GM12892 (cell line): ENCODE results near the gene SYTL4.

Source experiments
- POLR2A ChIP-seq: IDR thresholded peaks from 2 replicates; pipeline ENCODE4 v1.6.1; 2011; ENCODE audit warnings: low read depth, low read length, control low read depth
- POLR2AphosphoS5 ChIP-seq: IDR thresholded peaks from 2 replicates; pipeline ENCODE4 v1.6.1; 2011; ENCODE audit warnings: low read depth, low read length, control low read depth

DNA sequence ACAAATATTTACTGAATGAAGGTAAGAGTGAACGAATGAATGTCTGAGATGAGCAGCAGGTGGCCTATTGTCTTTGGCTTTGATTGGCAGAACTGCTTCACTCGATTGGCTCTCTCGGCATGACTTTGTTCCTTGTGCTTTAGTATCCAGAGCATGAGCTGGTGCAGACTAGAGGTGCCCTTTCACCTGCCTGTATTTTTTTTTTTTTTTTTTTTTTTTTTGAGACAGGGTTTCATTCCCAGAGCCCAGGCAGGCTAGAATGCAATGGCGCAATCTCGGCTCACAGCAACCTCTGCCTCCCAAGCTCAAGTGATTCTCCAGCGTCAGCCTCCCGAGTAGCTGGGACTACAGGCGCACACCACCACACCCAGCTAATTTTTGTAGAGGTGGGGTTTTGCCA, 49.0 kb downstream of the SYTL4 start:
- no peak for TF ChIP-seq POLR2A
- no peak for TF ChIP-seq POLR2AphosphoS5
